GM18505 (cell line): ENCODE measurements around the gene TMEM91.

Experiments
- ATAC-seq: cut with Tn5 transposase; IDR thresholded peaks from one replicate; pipeline ENCODE4 v1.9.1; 2021; ENCODE audit not compliant: unreplicated experiment
- POLR2A ChIP-seq: IDR thresholded peaks from 4 replicates; pipeline ENCODE4 v1.6.1; 2011; ENCODE audit warnings: borderline replicate concordance; ENCODE audit not compliant: insufficient read depth, insufficient read length; ENCODE audit errors: extremely low read depth

TMEM91 gene

DNA sequence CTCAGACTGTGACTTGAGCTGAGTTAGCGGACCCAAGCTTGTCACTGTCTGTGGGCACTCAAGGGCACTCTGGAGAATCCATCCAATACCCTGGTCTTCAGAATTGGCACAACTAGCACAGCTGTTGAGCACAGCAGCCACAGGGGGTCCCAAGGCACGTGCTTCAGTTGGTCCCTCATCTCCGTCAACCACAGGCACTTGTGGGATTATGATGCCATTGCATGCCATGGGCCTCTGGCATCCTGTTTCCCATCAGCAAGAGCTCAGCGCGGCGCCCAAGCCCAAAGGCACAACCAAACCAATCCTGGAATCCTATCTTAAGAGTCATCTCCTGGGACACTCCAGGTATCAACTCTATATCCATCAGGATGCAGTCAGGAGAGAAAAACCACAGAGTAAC, 54.6 kb downstream of the TMEM91 start:
- no peak for ATAC-seq
- TF ChIP-seq POLR2A: no peak

DNA sequence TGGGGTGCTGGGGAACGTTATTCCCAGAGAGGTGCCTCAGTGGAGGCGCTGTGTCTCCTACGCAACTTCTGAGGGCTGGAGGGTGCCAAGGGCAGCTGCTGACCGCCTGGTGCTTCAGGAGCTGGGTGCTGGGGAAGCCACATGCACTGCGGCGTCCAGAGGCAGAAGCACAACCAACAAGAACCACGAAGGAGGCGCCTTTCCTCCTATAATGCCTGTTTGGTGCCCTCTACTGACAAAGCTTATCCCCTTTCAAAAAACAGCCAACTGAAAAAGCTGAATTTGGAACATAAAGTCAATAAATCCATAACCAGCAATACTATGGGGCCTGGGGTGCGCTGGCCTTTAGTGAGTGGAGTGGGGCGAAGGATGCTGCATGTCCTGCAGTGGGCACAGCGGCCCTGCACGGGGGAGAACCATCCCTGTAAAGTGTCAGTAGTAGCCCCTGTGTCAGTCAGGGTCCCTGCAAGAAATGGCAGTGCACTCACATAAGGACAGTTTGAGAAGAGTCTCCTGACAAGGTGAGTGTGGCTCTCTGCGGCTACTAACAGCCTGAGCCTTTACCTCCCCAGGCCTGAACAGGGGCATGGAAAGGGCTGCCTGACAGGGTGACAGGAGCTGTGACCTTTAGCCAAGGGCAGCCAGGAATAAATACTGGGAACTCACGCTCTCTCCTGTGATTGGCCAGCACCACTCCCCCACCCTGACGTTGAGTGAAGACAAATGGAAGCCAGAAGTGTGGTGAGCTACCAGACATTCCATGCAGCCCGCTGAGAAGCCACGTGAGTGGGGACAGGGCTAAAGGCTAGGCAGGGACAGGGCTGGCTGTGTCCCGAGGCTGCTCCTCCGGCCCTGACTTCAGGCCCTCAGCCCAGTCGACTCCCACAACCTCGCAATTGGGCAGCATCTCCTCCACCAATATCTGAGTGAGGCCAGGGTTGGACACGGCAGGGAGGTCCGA, 55.4 kb downstream of the TMEM91 start:
- no peak for TF ChIP-seq POLR2A
- ATAC-seq: no peak

GRCh38 chr19:41433171-41433570, 56.8 kb downstream of the TMEM91 start:
- TF ChIP-seq POLR2A: no peak
- no peak for ATAC-seq
